ENCODE data around the gene PRTFDC1.
"Not testable (repeated sequence)": the region's sequence is repeated elsewhere in the genome, so short reads cannot be mapped to it uniquely, and the experiment has no call there.

The PRTFDC1 gene

GRCh38 chr10:24926557-24926956, 25.8 kb downstream of the PRTFDC1 start:
- DNase-seq (ENCODE audit: insufficient read length, low spot score) = no peak
- no peak for FAIRE-seq
- TF ChIP-seq TAF1 (IDR thresholded peaks at IDR 0.05; ENCODE audit: low read depth, low read length) (no peak), PAX5 (IDR thresholded peaks at IDR 0.05; ENCODE audit: insufficient read depth, low read length, severe bottlenecking) (no peak), POLR2AphosphoS5 (IDR thresholded peaks at IDR 0.05; ENCODE audit: low read depth, low read length) (no peak), SPI1 (IDR thresholded peaks at IDR 0.05; ENCODE audit: low read depth, low read length) (no peak), POLR2A (IDR thresholded peaks at IDR 0.05; ENCODE audit: low read depth, low read length) (no peak), POU2F2 (IDR thresholded peaks at IDR 0.05; ENCODE audit: low read depth, low read length) (no peak)

GRCh38 chr10:24925799-24926198, 26.6 kb downstream of the PRTFDC1 start:
- TF ChIP-seq POU2F2 (IDR thresholded peaks at IDR 0.05; ENCODE audit: low read depth, low read length) = no peak
- TF ChIP-seq TAF1 (IDR thresholded peaks at IDR 0.05; ENCODE audit: low read depth, low read length) = no peak
- TF ChIP-seq POLR2A (IDR thresholded peaks at IDR 0.05; ENCODE audit: low read depth, low read length) = no peak
- no peak for TF ChIP-seq PAX5 (IDR thresholded peaks at IDR 0.05; ENCODE audit: insufficient read depth, low read length, severe bottlenecking)
- no peak for TF ChIP-seq SPI1 (IDR thresholded peaks at IDR 0.05; ENCODE audit: low read depth, low read length)
- TF ChIP-seq POLR2AphosphoS5 (IDR thresholded peaks at IDR 0.05; ENCODE audit: low read depth, low read length) = no peak
- DNase-seq (ENCODE audit: insufficient read length, low spot score) (no peak), FAIRE-seq (no peak)

- DNase-seq (ENCODE audit: insufficient read length, low spot score); FAIRE-seq: not testable (repeated sequence)
Measured at GRCh38 chr10:24924483-24924882, 27.9 kb downstream of the PRTFDC1 start.

GRCh38 chr10:24922222-24922868, 30.1 kb downstream of the PRTFDC1 start:
- not testable (repeated sequence) for DNase-seq (ENCODE audit: insufficient read length, low spot score); FAIRE-seq

- no peak for DNase-seq (ENCODE audit: insufficient read length, low spot score)
- TF ChIP-seq PAX5 (IDR thresholded peaks at IDR 0.05; ENCODE audit: insufficient read depth, low read length, severe bottlenecking) (no peak), TAF1 (IDR thresholded peaks at IDR 0.05; ENCODE audit: low read depth, low read length) (no peak), SPI1 (IDR thresholded peaks at IDR 0.05; ENCODE audit: low read depth, low read length) (no peak), POLR2A (IDR thresholded peaks at IDR 0.05; ENCODE audit: low read depth, low read length) (no peak), POLR2AphosphoS5 (IDR thresholded peaks at IDR 0.05; ENCODE audit: low read depth, low read length) (no peak), POU2F2 (IDR thresholded peaks at IDR 0.05; ENCODE audit: low read depth, low read length) (no peak)
- FAIRE-seq = no peak
Measured at GRCh38 chr10:24920907-24921881, 31.2 kb downstream of the PRTFDC1 start.

GRCh38 chr10:24920192-24920591, 32.2 kb downstream of the PRTFDC1 start:
- FAIRE-seq; DNase-seq (ENCODE audit: insufficient read length, low spot score): not testable (repeated sequence)

- not testable (repeated sequence) for FAIRE-seq; DNase-seq (ENCODE audit: insufficient read length, low spot score)
Measured at GRCh38 chr10:24919629-24920028, 32.8 kb downstream of the PRTFDC1 start.

- no peak for TF ChIP-seq POLR2AphosphoS5 (IDR thresholded peaks at IDR 0.05; ENCODE audit: low read depth, low read length)
- no peak for TF ChIP-seq TAF1 (IDR thresholded peaks at IDR 0.05; ENCODE audit: low read depth, low read length)
- TF ChIP-seq POLR2A (IDR thresholded peaks at IDR 0.05; ENCODE audit: low read depth, low read length) = no peak
- no peak for TF ChIP-seq SPI1 (IDR thresholded peaks at IDR 0.05; ENCODE audit: low read depth, low read length)
- no peak for TF ChIP-seq PAX5 (IDR thresholded peaks at IDR 0.05; ENCODE audit: insufficient read depth, low read length, severe bottlenecking)
- TF ChIP-seq POU2F2 (IDR thresholded peaks at IDR 0.05; ENCODE audit: low read depth, low read length) = no peak
- no peak for FAIRE-seq
- no peak for DNase-seq (ENCODE audit: insufficient read length, low spot score)
Measured at GRCh38 chr10:24917979-24918378, 34.4 kb downstream of the PRTFDC1 start.

GRCh38 chr10:24917493-24917892, 34.9 kb downstream of the PRTFDC1 start:
- DNase-seq (ENCODE audit: insufficient read length, low spot score) (no peak), FAIRE-seq (no peak)
- TF ChIP-seq SPI1 (IDR thresholded peaks at IDR 0.05; ENCODE audit: low read depth, low read length) (no peak), POLR2A (IDR thresholded peaks at IDR 0.05; ENCODE audit: low read depth, low read length) (no peak), PAX5 (IDR thresholded peaks at IDR 0.05; ENCODE audit: insufficient read depth, low read length, severe bottlenecking) (no peak), POU2F2 (IDR thresholded peaks at IDR 0.05; ENCODE audit: low read depth, low read length) (no peak), TAF1 (IDR thresholded peaks at IDR 0.05; ENCODE audit: low read depth, low read length) (no peak), POLR2AphosphoS5 (IDR thresholded peaks at IDR 0.05; ENCODE audit: low read depth, low read length) (no peak)

GRCh38 chr10:24916365-24916764, 36.0 kb downstream of the PRTFDC1 start:
- FAIRE-seq = no peak
- TF ChIP-seq PAX5 (IDR thresholded peaks at IDR 0.05; ENCODE audit: insufficient read depth, low read length, severe bottlenecking) (no peak), TAF1 (IDR thresholded peaks at IDR 0.05; ENCODE audit: low read depth, low read length) (no peak), POLR2A (IDR thresholded peaks at IDR 0.05; ENCODE audit: low read depth, low read length) (no peak), POU2F2 (IDR thresholded peaks at IDR 0.05; ENCODE audit: low read depth, low read length) (no peak), POLR2AphosphoS5 (IDR thresholded peaks at IDR 0.05; ENCODE audit: low read depth, low read length) (no peak), SPI1 (IDR thresholded peaks at IDR 0.05; ENCODE audit: low read depth, low read length) (no peak)
- no peak for DNase-seq (ENCODE audit: insufficient read length, low spot score)
